GM18520 (cell line): ENCODE measurements around the gene IGSF3.

Experiments used
- ATAC-seq: cut with Tn5 transposase; IDR thresholded peaks from one replicate; pipeline ENCODE4 v1.9.1; 2021; ENCODE audit not compliant: unreplicated experiment

IGSF3 gene

GRCh38 chr1:116532671-116533428 lies 134.7 kb downstream of the IGSF3 start:
- ATAC-seq, result no peak

DNA sequence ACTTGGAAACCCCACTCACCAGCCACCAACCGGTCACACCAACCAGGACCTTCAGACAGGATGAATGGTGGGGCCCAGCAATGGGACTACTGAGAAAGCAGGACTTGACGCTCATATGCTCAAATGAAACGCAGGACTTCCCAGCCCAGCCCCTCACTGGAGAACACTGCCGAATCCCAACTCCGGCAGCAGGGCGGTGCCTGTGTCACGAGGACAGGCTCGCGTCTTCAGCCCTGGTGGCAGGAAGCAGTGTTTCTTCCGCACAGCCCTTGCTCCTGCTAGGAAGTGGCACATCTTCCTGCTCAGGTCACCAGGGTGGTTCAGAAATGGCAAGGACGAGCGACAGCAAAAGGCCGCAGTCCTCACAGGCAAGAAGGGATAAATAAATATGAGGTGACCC lies 135.6 kb downstream of the IGSF3 start:
- ATAC-seq, result no peak

DNA sequence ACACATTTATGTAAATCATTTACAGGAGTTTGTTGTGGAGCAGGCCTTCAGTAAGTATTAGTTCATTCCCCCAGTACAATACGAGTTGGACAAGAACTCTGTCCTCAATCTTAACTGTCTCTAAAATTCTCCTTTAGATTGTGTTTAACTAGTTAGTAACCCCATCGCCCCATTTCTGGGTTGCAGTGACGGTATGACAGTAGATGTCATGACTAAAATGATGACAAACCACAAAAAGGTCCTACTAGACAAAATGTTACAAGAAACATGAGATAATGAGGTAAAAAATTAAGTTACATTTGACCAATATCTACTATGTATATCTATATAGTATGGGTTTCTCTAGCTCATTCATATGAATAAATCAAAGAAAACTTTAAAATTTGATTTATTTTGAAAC lies 137.9 kb downstream of the IGSF3 start:
- no peak for ATAC-seq

DNA sequence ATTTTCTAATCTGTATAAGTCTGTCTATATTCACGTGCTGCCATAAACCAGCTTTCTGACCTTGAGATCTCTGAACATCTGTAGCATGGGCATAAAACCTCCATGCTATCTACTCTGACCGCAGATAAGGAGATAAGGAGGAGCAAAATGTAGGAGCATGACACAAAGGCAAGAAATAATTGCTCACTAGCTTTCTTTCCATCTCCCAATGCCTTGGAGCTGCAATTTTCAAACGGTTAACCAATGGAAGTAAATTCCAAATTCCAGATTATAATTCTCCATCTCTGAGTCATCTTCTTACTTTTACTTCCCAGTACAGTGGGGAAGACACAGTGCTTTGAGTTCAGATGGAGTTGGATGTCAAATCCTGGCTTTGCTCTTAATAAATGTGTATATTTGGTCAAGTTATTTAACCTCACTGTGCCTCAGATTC lies 138.3 kb downstream of the IGSF3 start:
- ATAC-seq, result no peak

- ATAC-seq, result no peak
Measured at GRCh38 chr1:116528329-116529083, 139.0 kb downstream of the IGSF3 start.

DNA sequence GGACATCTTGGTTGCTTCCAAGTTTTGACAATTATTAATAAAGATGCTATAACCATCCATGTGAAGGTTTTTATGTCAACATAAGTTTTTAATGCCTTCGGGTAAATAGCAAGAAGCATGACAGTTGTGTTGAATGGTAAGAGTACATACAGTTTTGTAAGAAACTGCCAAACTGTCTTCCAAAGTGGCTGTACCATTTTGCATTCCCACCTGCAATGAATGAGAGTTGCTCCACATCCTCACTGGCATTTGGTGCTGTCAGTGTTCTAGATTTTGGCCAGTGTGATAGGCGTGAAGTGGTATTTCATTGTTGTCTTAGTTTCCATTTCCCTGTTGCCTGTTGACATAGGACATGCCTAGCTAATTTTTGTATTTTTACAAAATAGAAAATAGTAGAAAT lies 142.1 kb downstream of the IGSF3 start:
- no peak for ATAC-seq
